Left ventricle myocardium inferior (tissue), 1 donor: Measurements from ENCODE around the gene POLA2. TPM values are rescaled to one million over a fixed set of nuclear protein-coding genes. Genes with fewer than 3 reads are reported as not detected.
"Not testable (repeated sequence)": the region's sequence is repeated elsewhere in the genome, so short reads cannot be mapped to it uniquely, and the experiment has no call there.

Experiments used
- DNase-seq: peaks from one replicate; pipeline ENCODE4 v3.0.0-alpha.2; 2020
- H3K27ac ChIP-seq: fragments of 200-600 bp; replicated peaks from 2 replicates; pipeline ENCODE4 v1.8.0; 2021
- H3K27me3 ChIP-seq: fragments of 200-600 bp; 2 replicates; pipeline ENCODE4 v1.8.0; 2021; ENCODE audit warnings: low read depth
- H3K36me3 ChIP-seq: fragments of 200-600 bp; 2 replicates; pipeline ENCODE4 v1.8.0; 2021
- H3K4me1 ChIP-seq: fragments of 200-600 bp; 2 replicates; pipeline ENCODE4 v1.8.0; 2021
- H3K4me3 ChIP-seq: fragments of 200-600 bp; 2 replicates; pipeline ENCODE4 v1.8.0; 2021; ENCODE audit warnings: mild to moderate bottlenecking, moderate library complexity
- H3K9me3 ChIP-seq: fragments of 200-600 bp; replicated peaks from 2 replicates; pipeline ENCODE4 v1.8.0; 2021
- intact Hi-C: fragments of 100-400 bp; cut with micrococcal nuclease; formaldehyde crosslinking; loops from one replicate; pipeline ENCODE4 v1.11.0; 2022
- total RNA-seq: library from RNA; stranded (reverse); fragmentation: NEBNext Ultra II Directional; extraction: Animal tissue kit (Norgen Biotek cat#: 25700); gene quantifications from one replicate; pipeline ENCODE4 v1.2.1, GENCODE V29; 2021
- TF ChIP-seq, protein P1 (sequence below): fragments of 200-600 bp; IDR thresholded peaks from 2 replicates; pipeline ENCODE4 v1.8.0; 2021; ENCODE audit warnings: antibody characterized with exemption, mild to moderate bottlenecking, borderline replicate concordance
- donor health status: DM: no; HTN: yes; CAD: no; lungs with severe emphysema.

POLA2 gene
- total RNA-seq, 1 donor from 2014 or later, result 3.8 TPM

DNA sequence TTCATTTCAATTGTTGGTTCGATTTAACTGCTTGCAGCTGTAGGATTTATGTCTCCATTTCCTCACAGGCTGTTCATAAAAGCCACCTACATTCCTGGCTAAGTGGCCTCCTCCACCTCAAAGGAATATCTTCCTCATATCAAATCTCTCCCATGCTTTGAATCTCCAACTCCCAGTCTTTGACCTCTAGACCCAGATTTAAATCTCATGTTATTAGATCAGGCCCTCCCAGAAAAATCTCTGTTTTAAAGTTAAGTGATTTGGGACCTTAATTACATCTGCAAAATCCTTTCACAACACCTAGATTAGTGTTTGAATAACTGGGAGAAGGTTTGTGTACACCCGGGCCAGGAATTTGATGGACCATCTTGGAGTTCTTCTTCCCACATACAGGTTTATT is 33.9 kb upstream of the POLA2 start:
- H3K27ac ChIP-seq, result no peak overlapping the region
- TF ChIP-seq, protein P1, sequence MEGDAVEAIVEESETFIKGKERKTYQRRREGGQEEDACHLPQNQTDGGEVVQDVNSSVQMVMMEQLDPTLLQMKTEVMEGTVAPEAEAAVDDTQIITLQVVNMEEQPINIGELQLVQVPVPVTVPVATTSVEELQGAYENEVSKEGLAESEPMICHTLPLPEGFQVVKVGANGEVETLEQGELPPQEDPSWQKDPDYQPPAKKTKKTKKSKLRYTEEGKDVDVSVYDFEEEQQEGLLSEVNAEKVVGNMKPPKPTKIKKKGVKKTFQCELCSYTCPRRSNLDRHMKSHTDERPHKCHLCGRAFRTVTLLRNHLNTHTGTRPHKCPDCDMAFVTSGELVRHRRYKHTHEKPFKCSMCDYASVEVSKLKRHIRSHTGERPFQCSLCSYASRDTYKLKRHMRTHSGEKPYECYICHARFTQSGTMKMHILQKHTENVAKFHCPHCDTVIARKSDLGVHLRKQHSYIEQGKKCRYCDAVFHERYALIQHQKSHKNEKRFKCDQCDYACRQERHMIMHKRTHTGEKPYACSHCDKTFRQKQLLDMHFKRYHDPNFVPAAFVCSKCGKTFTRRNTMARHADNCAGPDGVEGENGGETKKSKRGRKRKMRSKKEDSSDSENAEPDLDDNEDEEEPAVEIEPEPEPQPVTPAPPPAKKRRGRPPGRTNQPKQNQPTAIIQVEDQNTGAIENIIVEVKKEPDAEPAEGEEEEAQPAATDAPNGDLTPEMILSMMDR, result no peak
- intact Hi-C loops, result no loop called here
- DNase-seq, result no peak
- peaks cover 15% of the 10 kb centered on the region for H3K4me1 ChIP-seq
- no peaks in the 10 kb centered on the region for H3K36me3 ChIP-seq
- no peaks in the 10 kb centered on the region for H3K9me3 ChIP-seq
- H3K4me3 ChIP-seq, result no peak overlapping the region
- H3K27me3 ChIP-seq, result no peaks in the 10 kb centered on the region

GRCh38 chr11:65236194-65237059 is 25.3 kb upstream of the POLA2 start:
- Histone ChIP-seq H3K36me3 (no peaks in the 10 kb centered on the region), H3K27me3 (no peaks in the 10 kb centered on the region), H3K4me1 (no peaks in the 10 kb centered on the region), H3K9me3 (no peaks in the 10 kb centered on the region), H3K27ac (no peak overlapping the region), H3K4me3 (no peak overlapping the region)
- TF ChIP-seq, protein P1, result no peak
- intact Hi-C loops, result no loop called here
- DNase-seq, result no peak

DNA sequence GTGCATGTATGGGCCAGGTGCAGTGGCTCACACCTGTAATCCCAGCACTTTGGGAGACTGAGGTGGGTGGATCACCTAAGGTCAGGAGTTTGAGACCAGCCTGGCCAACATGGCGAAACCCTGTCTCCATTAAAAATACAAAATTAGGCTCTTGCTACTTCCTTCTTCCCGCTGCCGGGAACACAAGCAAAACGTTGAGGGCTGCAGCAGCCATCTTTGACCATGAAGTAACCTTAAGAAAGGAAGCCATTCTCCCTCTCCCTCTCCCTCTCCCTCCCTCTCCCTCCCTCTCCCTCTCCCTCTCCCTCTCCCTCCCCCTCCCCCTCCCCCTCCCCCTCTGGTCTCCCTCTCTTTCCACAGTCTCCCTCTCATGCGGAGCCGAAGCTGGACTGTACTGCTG is 23.5 kb upstream of the POLA2 start:
- H3K27ac ChIP-seq, H3K36me3 ChIP-seq, intact Hi-C loops, H3K4me1 ChIP-seq, H3K27me3 ChIP-seq, DNase-seq, H3K4me3 ChIP-seq, H3K9me3 ChIP-seq: not testable (repeated sequence)

DNA sequence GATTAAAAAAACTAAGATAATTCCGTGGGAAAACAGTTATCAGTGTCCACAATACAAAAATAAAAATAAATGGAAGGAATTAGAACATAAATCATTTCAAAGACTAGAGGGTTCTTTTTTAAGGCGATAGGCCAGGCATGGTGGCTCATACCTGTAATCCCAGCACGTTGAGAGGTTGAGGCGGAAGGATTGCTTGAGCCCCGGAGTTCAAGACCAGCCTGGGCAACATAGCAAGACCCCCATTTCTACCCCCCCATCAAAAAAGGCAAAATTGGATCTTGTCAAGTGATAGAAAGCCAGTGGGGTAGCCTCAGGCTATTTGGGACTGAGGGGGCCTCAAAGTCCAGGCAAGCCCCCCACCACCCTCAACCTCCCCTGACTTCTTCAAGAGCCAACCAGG is 20.6 kb upstream of the POLA2 start:
- H3K4me1 ChIP-seq, result no peaks in the 10 kb centered on the region
- intact Hi-C loops, result no loop called here
- no peaks in the 10 kb centered on the region for H3K27me3 ChIP-seq
- H3K36me3 ChIP-seq, result no peaks in the 10 kb centered on the region
- H3K27ac ChIP-seq, result no peak overlapping the region
- no peaks in the 10 kb centered on the region for H3K9me3 ChIP-seq
- no peak overlapping the region for H3K4me3 ChIP-seq
- no peak for DNase-seq
- TF ChIP-seq, protein P1, result no peak

DNA sequence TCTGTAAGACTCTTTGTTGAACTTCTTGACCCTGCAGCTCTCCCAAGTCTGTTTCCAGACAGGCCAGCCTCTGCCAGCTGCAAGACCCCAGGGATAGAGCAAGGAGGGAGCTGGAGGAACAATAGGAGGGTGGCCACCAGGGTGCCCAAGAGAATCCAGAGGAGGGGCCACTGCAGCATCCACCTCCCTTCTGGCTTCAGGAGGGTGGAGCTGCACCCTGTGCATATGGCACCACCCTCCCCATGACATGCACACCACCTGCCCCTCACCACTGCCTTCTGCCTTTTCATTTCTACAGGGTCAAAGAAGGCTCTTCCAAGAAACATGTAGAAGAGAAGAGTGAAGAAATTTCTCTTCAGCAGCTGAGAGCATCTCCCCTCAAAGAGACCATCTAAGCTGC is 20.1 kb upstream of the POLA2 start:
- Histone ChIP-seq H3K4me3 (no peak overlapping the region), H3K36me3 (no peaks in the 10 kb centered on the region), H3K4me1 (no peaks in the 10 kb centered on the region), H3K27me3 (no peaks in the 10 kb centered on the region), H3K27ac (no peak overlapping the region), H3K9me3 (no peaks in the 10 kb centered on the region)
- intact Hi-C loops, result no loop called here
- TF ChIP-seq, protein P1, result no peak
- no peak for DNase-seq

- H3K27me3 ChIP-seq, result no peaks in the 10 kb centered on the region
- intact Hi-C loops, result no loop called here
- TF ChIP-seq, protein P1, result no peak
Measured at GRCh38 chr11:65242389-65242788, 19.4 kb upstream of the POLA2 start.

More at GRCh38 chr11:65242389-65242788, 19.4 kb upstream of the POLA2 start:
- Histone ChIP-seq H3K9me3 (no peaks in the 10 kb centered on the region), H3K4me3 (no peak overlapping the region), H3K27ac (no peak overlapping the region), H3K4me1 (no peaks in the 10 kb centered on the region), H3K36me3 (no peaks in the 10 kb centered on the region)
- no peak for DNase-seq
